ENCODE data around the gene DNAJB9. TPM values are rescaled to one million over a fixed set of nuclear protein-coding genes. Genes with fewer than 3 reads are reported as not detected.
A peak's percentile ranks its signal among the peaks of the same experiment; 100 is the strongest.

The DNAJB9 gene
- total and polyA plus RNA-seq, 9 of the 15 experiments (the other 6 are each of a cell fraction or from before 2014, with no cell fraction given) = 4.3 to 34.2 (median 9.6) TPM

- DNase-seq (ENCODE audit: extremely low read depth in 1 of 4, low spot score in 3 of 4) (no peak), ATAC-seq (no peak), FAIRE-seq (no peak)
- H3K27me3 ChIP-seq (ENCODE audit: control insufficient read depth in 2 of 2, insufficient read depth in 2 of 2, low read length in 2 of 2) = no peaks in the 10 kb centered on the region
- TF ChIP-seq MXD1 (CRISPR knock-in tag; IDR thresholded peaks at IDR 0.05; ENCODE audit: borderline replicate concordance, poor library complexity, severe bottlenecking) (no peak), KAT7 (CRISPR knock-in tag; IDR thresholded peaks at IDR 0.05; ENCODE audit: borderline replicate concordance) (no peak), NFIX (CRISPR knock-in tag; IDR thresholded peaks at IDR 0.05; ENCODE audit: low read depth) (peak; percentile 74), NFIC (IDR thresholded peaks at IDR 0.05) (peak; percentile 92), ADNP (tag; IDR thresholded peaks at IDR 0.05) (0 out of 2 replicates have a peak, but pooled peaks have one; percentile 3), CGGBP1 (CRISPR knock-in tag; IDR thresholded peaks at IDR 0.05) (no peak), GABPA (tag; conservative IDR thresholded peaks at IDR 0.05; ENCODE audit: low read depth) (0 out of 2 replicates have a peak, but pooled peaks have one; percentile 16), DLX4 (CRISPR knock-in tag; IDR thresholded peaks at IDR 0.05) (no peak), FOXM1 (IDR thresholded peaks at IDR 0.05; ENCODE audit: low read depth) (no peak), FOXM1 (CRISPR knock-in tag; IDR thresholded peaks at IDR 0.05; ENCODE audit: low read depth) (no peak), GATAD2B (IDR thresholded peaks at IDR 0.05; ENCODE audit: borderline replicate concordance) (peak; percentile 27; the same call in 1 of the 2 replicates), CEBPZ (IDR thresholded peaks at IDR 0.05; ENCODE audit: borderline replicate concordance, low read depth, low read length) (no peak)
- H3K4me2 ChIP-seq (ENCODE audit: insufficient read depth, low read length) = no peak overlapping the region
- no peak overlapping the region for H3K4me3 ChIP-seq
- no peak overlapping the region for H2AFZ ChIP-seq (ENCODE audit: low read depth, low read length)
- H4K20me1 ChIP-seq (replicated peaks; ENCODE audit: control insufficient read depth, insufficient read depth, low read length) = no peaks in the 10 kb centered on the region
- WGBS (ENCODE audit: insufficient coverage, low coverage, missing lambda C conversion rate) = 71% methylated on average over 2 of the region's 2 CpGs
- no peaks in the 10 kb centered on the region for H3K9me3 ChIP-seq (replicated peaks; ENCODE audit: control insufficient read depth, insufficient read depth, low read depth, low read length)
- H3K9ac ChIP-seq (ENCODE audit: insufficient read depth in 1 of 2, low read depth in 2 of 2, low read length in 2 of 2) = no peak overlapping the region
- intact Hi-C loops (cut with micrococcal nuclease) = no loop called here
- in situ Hi-C loops (cut with MboI) = no loop called here
- no peak overlapping the region for H3K27ac ChIP-seq (ENCODE audit: extremely low read depth, low read depth, low read length)
- H3K4me1 ChIP-seq (replicated peaks in 1 of 2; ENCODE audit: control insufficient read depth in 2 of 2, insufficient read depth in 2 of 2, low read length in 2 of 2) = peaks cover 11 to 13% of the 10 kb centered on the region in 2 experiments; a peak in 3 of 5 replicates
- CTCF ChIA-PET (ENCODE audit: low intra/inter-chr PET ratio) = no interaction called here
- POLR2A ChIA-PET = interaction anchor here (0.6 to 1.3 kb wide), 2 partner anchors 15 to 21 kb away, joined by 3 to 4 read pairs; no protein-coding TSS in a partner anchor
- no peaks in the 10 kb centered on the region for H3K9me1 ChIP-seq (ENCODE audit: control insufficient read depth, insufficient read depth, low read length)
- H3K79me2 ChIP-seq (ENCODE audit: control insufficient read depth, insufficient read depth, low read length) = peaks cover 63% of the 10 kb centered on the region
- no TSS peak for BruUV-seq (replicated peaks)
- peaks cover 38% of the 10 kb centered on the region for H3K36me3 ChIP-seq (ENCODE audit: control insufficient read depth, insufficient read depth, low read length)
Observed at GRCh38 chr7:108572480-108572879, 2.8 kb downstream of the DNAJB9 start.

Measured in K562 (cell line).